Kidney (tissue), 14 donors: Measurements from ENCODE around the gene POGLUT2. TPM values are rescaled to one million over a fixed set of nuclear protein-coding genes. Genes with fewer than 3 reads are reported as not detected.
"Not testable (repeated sequence)": the region's sequence is repeated elsewhere in the genome, so short reads cannot be mapped to it uniquely, and the experiment has no call there.

ENCODE experiments used
- DNase-seq, 5 donors: peaks; one replicate each; pipeline ENCODE4 v3.0.0-alpha.2; 2013 to 2020
- FAIRE-seq: peaks from 2 replicates; lab custom pipeline; 2012; peaks lifted over from hg19 to GRCh38; lab: Jason Lieb, UNC
- H3K27ac ChIP-seq, 2 donors: one replicate each; pipeline ENCODE4 v1.7.0; 2013; ENCODE audit warnings: low read depth in 2 of 2, low read length in 2 of 2, inconsistent platforms in 1 of 2
- H3K27me3 ChIP-seq: one replicate; pipeline ENCODE4 v1.7.1; 2013; ENCODE audit warnings: low read length, inconsistent platforms; ENCODE audit not compliant: control insufficient read depth, insufficient read depth
- H3K36me3 ChIP-seq, 3 donors: one replicate each; pipeline versions ENCODE4 v1.7.0 to v1.7.1; 2013; ENCODE audit warnings: low read length in 3 of 3, control low read depth in 1 of 3, inconsistent platforms in 1 of 3; ENCODE audit not compliant: insufficient read depth in 3 of 3, control insufficient read depth in 2 of 3
- H3K4me1 ChIP-seq, 3 donors: one replicate each; pipeline versions ENCODE4 v1.7.0 to v1.7.1; 2013; ENCODE audit warnings: low read length in 3 of 3, inconsistent platforms in 1 of 3, low read depth in 1 of 3; ENCODE audit not compliant: control insufficient read depth in 2 of 3, insufficient read depth in 2 of 3
- H3K4me3 ChIP-seq, 3 donors: one replicate each; pipeline versions ENCODE4 v1.7.0 to v1.8.1; 2013; ENCODE audit warnings: low read length in 3 of 3, control low read depth in 1 of 3, inconsistent platforms in 1 of 3
- H3K9ac ChIP-seq, 3 donors: one replicate each; pipeline versions ENCODE4 v1.7.0 to v1.7.1; 2013; ENCODE audit warnings: low read length in 3 of 3, control low read depth in 1 of 3, inconsistent platforms in 1 of 3
- H3K9me3 ChIP-seq, 3 donors: one replicate each; pipeline versions ENCODE4 v1.7.0 to v1.7.1; 2013; ENCODE audit warnings: low read length in 3 of 3, control low read depth in 1 of 3, inconsistent platforms in 1 of 3; ENCODE audit not compliant: control insufficient read depth in 2 of 3, insufficient read depth in 1 of 3
- CTCF ChIP-seq: IDR thresholded peaks from 3 replicates; pipeline ENCODE4 v1.5.1; 2012; ENCODE audit warnings: mild to moderate bottlenecking, moderate library complexity, borderline replicate concordance; ENCODE audit not compliant: insufficient read depth; ENCODE audit errors: extremely low read depth
- intact Hi-C: fragments of 100-400 bp; cut with DNase I; formaldehyde crosslinking; loops from one replicate; pipeline ENCODE4 v1.11.1; 2022
- polyA plus RNA-seq: library from polyadenylated mRNA; stranded (reverse); fragments of 350-450 nt; fragmentation: Illumina TruSeq; extraction: RNeasy Lipid Tissue Mini Kit (QIAGEN cat#74804); gene quantifications from one replicate; pipeline ENCODE4 v1.2.3, GENCODE V29; 2014; ENCODE audit warnings: low read depth, low replicate concordance; ENCODE audit not compliant: insufficient read depth
- total RNA-seq: library from RNA; stranded (reverse); fragmentation: NEBNext Ultra II Directional; extraction: Animal tissue kit (Norgen Biotek cat#: 25700); gene quantifications from one replicate; pipeline ENCODE4 v1.2.1, GENCODE V29; 2021
- donor health status: control.
- donor health status: control.
- donor health status: control.
- donor health status: control.
- donor health status: control.
- donor health status: DM: yes; HTN: yes; CAD: no.
- donor health status: Normal renal cell carcinoma (clear cell type).

Gene POGLUT2
- total and polyA plus RNA-seq, 2 donors from 2014 or later: 4.9 to 7.0 TPM

- intact Hi-C loops: no loop called here
- H3K4me1 ChIP-seq: peaks cover 0 to 2% (median 0%) of the 10 kb centered on the region in 3 donors
- H3K9ac ChIP-seq: no peak overlapping the region
- H3K27ac ChIP-seq: no peak overlapping the region
- TF ChIP-seq CTCF: no peak
- H3K4me3 ChIP-seq: no peak overlapping the region
- peaks cover 0 to 24% (median 3%) of the 10 kb centered on the region in 3 donors for H3K36me3 ChIP-seq
- FAIRE-seq (no peak), DNase-seq (no peak)
- H3K27me3 ChIP-seq: no peaks in the 10 kb centered on the region
- no peaks in the 10 kb centered on the region for H3K9me3 ChIP-seq
Measured at GRCh38 chr13:102788683-102789082, 10.1 kb downstream of the POGLUT2 start.

GRCh38 chr13:102784483-102784882 lies 14.3 kb downstream of the POGLUT2 start:
- peaks cover 0 to 2% (median 0%) of the 10 kb centered on the region in 3 donors for H3K4me1 ChIP-seq
- no peak overlapping the region for H3K27ac ChIP-seq
- H3K27me3 ChIP-seq: no peaks in the 10 kb centered on the region
- H3K9me3 ChIP-seq: no peaks in the 10 kb centered on the region
- DNase-seq (no peak), FAIRE-seq (no peak)
- intact Hi-C loops: no loop called here
- H3K4me3 ChIP-seq: no peak overlapping the region
- no peak overlapping the region for H3K9ac ChIP-seq
- H3K36me3 ChIP-seq: peaks cover 0 to 10% (median 0%) of the 10 kb centered on the region in 3 donors
- no peak for TF ChIP-seq CTCF

GRCh38 chr13:102781591-102781990 lies 17.2 kb downstream of the POGLUT2 start:
- Histone ChIP-seq H3K4me1 (peaks cover 0 to 2% (median 0%) of the 10 kb centered on the region in 3 donors), H3K27ac (no peak overlapping the region), H3K4me3 (no peak overlapping the region), H3K9me3 (no peaks in the 10 kb centered on the region), H3K9ac (no peak overlapping the region), H3K36me3 (peaks cover 0 to 10% (median 0%) of the 10 kb centered on the region in 3 donors), H3K27me3 (no peaks in the 10 kb centered on the region)
- DNase-seq (no peak), FAIRE-seq (no peak)
- no peak for TF ChIP-seq CTCF
- intact Hi-C loops: no loop called here

GRCh38 chr13:102780656-102781055 lies 18.1 kb downstream of the POGLUT2 start:
- H3K4me1 ChIP-seq, H3K4me3 ChIP-seq, FAIRE-seq, DNase-seq, H3K27me3 ChIP-seq, H3K9ac ChIP-seq, intact Hi-C loops, H3K27ac ChIP-seq, H3K36me3 ChIP-seq, H3K9me3 ChIP-seq: not testable (repeated sequence)
